Measurements from ENCODE around the gene U2AF1L4. TPM values are rescaled to one million over a fixed set of nuclear protein-coding genes. Genes with fewer than 3 reads are reported as not detected.
A peak's percentile ranks its signal among the peaks of the same experiment; 100 is the strongest.

The U2AF1L4 gene
- polyA plus RNA-seq, 3 donors, result 6.2 to 140 (median 8.7) TPM

DNA sequence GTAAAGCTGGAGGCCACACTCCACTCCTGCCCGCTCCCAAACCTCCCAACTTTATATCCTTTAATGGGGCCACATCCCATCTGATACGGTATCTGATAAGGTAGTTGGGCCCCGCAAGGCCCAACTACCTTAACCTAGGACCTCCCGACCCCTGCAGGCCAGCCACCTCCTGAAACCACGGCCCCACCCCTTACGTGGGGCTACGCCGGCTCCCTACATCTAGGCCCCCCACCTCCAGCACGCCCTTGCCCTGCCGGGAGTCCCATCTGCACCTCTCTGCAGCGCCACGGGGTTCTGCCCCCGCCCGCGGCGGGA lies 5.2 kb downstream of the U2AF1L4 start:
- peak overlapping the region; percentile 88 to 95 for H3K4me3 Mint-ChIP-seq
- Histone ChIP-seq H3K4me2 (replicated peaks; ENCODE audit: extremely low read depth, low read length, poor library complexity, severe bottlenecking) (peak overlapping the region; percentile 100), H3K9me3 (replicated peaks in 1 of 2; ENCODE audit: control insufficient read depth in 1 of 2, insufficient read depth in 1 of 2, low read length in 2 of 2) (no peaks in the 10 kb centered on the region), H3K27ac (ENCODE audit: low read depth in 1 of 2, low read length in 2 of 2) (peak overlapping the region; percentile 45 to 89), H3K4me1 (ENCODE audit: control insufficient read depth in 1 of 2, insufficient read depth in 2 of 2, low read length in 2 of 2) (peaks cover 44 to 55% of the 10 kb centered on the region in 2 donors), H2AFZ (ENCODE audit: insufficient read depth, low read depth, low read length, poor library complexity, severe bottlenecking) (peak overlapping the region; percentile 77), H3K36me3 (replicated peaks in 1 of 2; ENCODE audit: control insufficient read depth in 1 of 2, insufficient read depth in 2 of 2, low read length in 2 of 2) (peaks cover 35 to 46% of the 10 kb centered on the region in 2 donors), H3K4me3 (replicated peaks in 1 of 3; ENCODE audit: low read depth in 2 of 3, low read length in 3 of 3) (peak overlapping the region; percentile 36 to 100 (median 89)), H4K20me1 (ENCODE audit: insufficient read depth, low read length) (peaks cover 45% of the 10 kb centered on the region), H3K9ac (ENCODE audit: insufficient read depth, low read length, poor library complexity, severe bottlenecking) (peak overlapping the region; percentile 51), H3K79me2 (ENCODE audit: insufficient read depth, low read length) (peaks cover 36% of the 10 kb centered on the region), H3K27me3 (ENCODE audit: control insufficient read depth in 2 of 2, insufficient read depth in 2 of 2, low read length in 2 of 2) (no peaks in the 10 kb centered on the region)
- DNase-seq, result no peak
- peaks cover 40% of the 10 kb centered on the region for H3K4me1 Mint-ChIP-seq
- under 1% methylated on average over 13 of the region's 16 CpGs for WGBS (ENCODE audit: insufficient coverage)
- TF ChIP-seq CTCF (IDR thresholded peaks at IDR 0.05), result no peak
- peaks cover 37 to 53% of the 10 kb centered on the region in 2 donors for H3K36me3 Mint-ChIP-seq
- intact Hi-C loops (cut with micrococcal nuclease), result loop anchor here (5.0 to 10.0 kb wide), 8 partner anchors 37 to 1595 kb away; partner anchors contain the start of genes ARHGAP33 (in 1 of the 2), CAPNS1 (in 1 of the 2), COX6B1 (in 1 of the 2) and ETV2 (in 1 of the 2)
- H3K9me3 Mint-ChIP-seq, result no peaks in the 10 kb centered on the region
- peak overlapping the region in 3 of 7 donors; percentile 56 to 96 (median 70) for H3K27ac Mint-ChIP-seq
- no peaks in the 10 kb centered on the region for H3K27me3 Mint-ChIP-seq (ENCODE audit: low read depth in 3 of 3)

- peak overlapping the region; percentile 51 for H3K9ac ChIP-seq (ENCODE audit: insufficient read depth, low read length, poor library complexity, severe bottlenecking)
- peak overlapping the region in 3 of 7 donors; percentile 14 to 70 (median 24) for H3K27ac Mint-ChIP-seq
- H3K9me3 ChIP-seq (replicated peaks in 1 of 2; ENCODE audit: control insufficient read depth in 1 of 2, insufficient read depth in 1 of 2, low read length in 2 of 2), result no peaks in the 10 kb centered on the region
- DNase-seq, result no peak
- peaks cover 51% of the 10 kb centered on the region for H4K20me1 ChIP-seq (ENCODE audit: insufficient read depth, low read length)
- no peaks in the 10 kb centered on the region for H3K27me3 Mint-ChIP-seq (ENCODE audit: low read depth in 3 of 3)
- intact Hi-C loops (cut with micrococcal nuclease), result loop anchor here (5.0 to 10.0 kb wide), 8 partner anchors 38 to 1595 kb away; partner anchors contain the start of genes ARHGAP33 (in 1 of the 2), CAPNS1 (in 1 of the 2), COX6B1 (in 1 of the 2) and ETV2 (in 1 of the 2)
- H3K9me3 Mint-ChIP-seq, result no peaks in the 10 kb centered on the region
- no peak overlapping the region for H2AFZ ChIP-seq (ENCODE audit: insufficient read depth, low read depth, low read length, poor library complexity, severe bottlenecking)
- H3K4me3 ChIP-seq (replicated peaks in 1 of 3; ENCODE audit: low read depth in 2 of 3, low read length in 3 of 3), result peak overlapping the region in 2 of 3 experiments; percentile 89 to 100
- TF ChIP-seq CTCF (IDR thresholded peaks at IDR 0.05), result no peak
- H3K36me3 ChIP-seq (replicated peaks in 1 of 2; ENCODE audit: control insufficient read depth in 1 of 2, insufficient read depth in 2 of 2, low read length in 2 of 2), result peaks cover 39 to 51% of the 10 kb centered on the region in 2 donors
- no peaks in the 10 kb centered on the region for H3K27me3 ChIP-seq (ENCODE audit: control insufficient read depth in 2 of 2, insufficient read depth in 2 of 2, low read length in 2 of 2)
- H3K36me3 Mint-ChIP-seq, result peaks cover 43 to 59% of the 10 kb centered on the region in 2 donors
- WGBS (ENCODE audit: insufficient coverage), result 96% methylated on average over 19 of the region's 29 CpGs
- peaks cover 42 to 52% of the 10 kb centered on the region in 2 donors for H3K4me1 ChIP-seq (ENCODE audit: control insufficient read depth in 1 of 2, insufficient read depth in 2 of 2, low read length in 2 of 2)
- H3K27ac ChIP-seq (ENCODE audit: low read depth in 1 of 2, low read length in 2 of 2), result peak overlapping the region; percentile 45 to 89
- peaks cover 35% of the 10 kb centered on the region for H3K79me2 ChIP-seq (ENCODE audit: insufficient read depth, low read length)
- no peak overlapping the region for H3K4me3 Mint-ChIP-seq
- H3K4me1 Mint-ChIP-seq, result peaks cover 38% of the 10 kb centered on the region
- peak overlapping the region; percentile 100 for H3K4me2 ChIP-seq (replicated peaks; ENCODE audit: extremely low read depth, low read length, poor library complexity, severe bottlenecking)
Measured at GRCh38 chr19:35739275-35740107, 5.7 kb downstream of the U2AF1L4 start.

Measured in CD14-positive monocyte (primary cell).